GM12875 (cell line): ENCODE measurements around the gene SGCD.

Experiments used
- H3K4me3 ChIP-seq: one replicate; pipeline ENCODE4 v1.5.1; 2011; ENCODE audit warnings: low read depth, low read length, control low read depth
- CTCF ChIP-seq: IDR thresholded peaks from 2 replicates; pipeline ENCODE4 v1.5.1; 2011; ENCODE audit warnings: low read depth, mild to moderate bottlenecking, control low read depth, inconsistent platforms, low read length, moderate library complexity, borderline replicate concordance; ENCODE audit not compliant: insufficient read depth

SGCD gene

GRCh38 chr5:156496291-156496690, 169.3 kb downstream of the SGCD start:
- no peak overlapping the region for H3K4me3 ChIP-seq
- TF ChIP-seq CTCF = no peak

GRCh38 chr5:156497804-156498208, 170.8 kb downstream of the SGCD start:
- H3K4me3 ChIP-seq = no peak overlapping the region
- TF ChIP-seq CTCF = no peak

DNA sequence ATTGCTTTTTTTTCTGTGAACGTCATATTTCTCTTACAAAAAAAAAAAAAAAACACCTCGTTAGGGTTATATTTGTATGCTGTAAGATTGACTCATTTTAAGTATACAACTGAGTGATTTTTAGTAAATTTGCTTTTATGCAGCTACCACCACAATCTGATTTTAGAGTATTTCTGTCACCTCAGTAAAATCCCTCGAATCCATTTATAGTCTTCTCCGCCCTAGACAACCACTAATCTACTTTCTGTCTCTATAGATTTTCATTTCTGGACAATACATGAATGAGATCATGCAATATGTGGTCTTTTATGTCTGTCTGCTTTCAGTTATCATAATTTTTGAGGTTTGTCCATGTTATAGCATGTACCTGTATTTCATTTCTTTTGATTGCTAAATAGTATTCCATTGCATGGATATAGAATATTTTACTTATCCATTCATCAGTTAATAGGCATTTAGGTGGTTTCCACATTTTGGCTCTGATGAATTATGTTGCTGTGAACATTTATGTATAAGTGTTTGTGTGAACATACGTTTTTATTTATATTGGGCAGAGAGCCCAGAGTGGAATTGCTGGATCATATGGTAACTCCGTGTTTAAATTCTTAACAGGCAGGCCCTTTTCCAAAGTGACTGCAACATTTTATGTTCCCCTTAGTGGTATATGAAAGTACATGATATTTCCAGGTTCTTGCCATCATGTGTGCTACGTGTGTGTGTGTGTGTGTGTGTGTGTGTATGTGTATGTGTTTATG, 171.4 kb downstream of the SGCD start:
- TF ChIP-seq CTCF = no peak
- no peak overlapping the region for H3K4me3 ChIP-seq

DNA sequence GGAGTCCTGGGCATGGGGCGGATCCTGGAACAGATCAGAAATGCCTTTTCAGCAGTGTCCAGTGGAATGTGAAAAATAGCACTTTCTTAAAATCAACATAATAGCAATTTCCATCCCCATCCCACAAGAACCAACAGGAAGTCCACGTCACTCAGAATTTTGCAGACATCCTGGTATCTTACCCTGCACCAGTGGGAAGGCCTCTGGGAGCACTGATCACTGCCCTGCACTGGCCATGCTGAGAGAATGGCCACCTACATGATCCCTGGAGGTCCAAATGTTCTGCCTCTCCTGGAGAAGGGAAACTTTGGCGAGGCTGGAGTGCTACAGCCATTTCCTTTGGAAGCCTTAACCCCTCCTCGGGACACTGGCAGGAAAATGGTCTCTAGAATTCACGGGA, 173.8 kb downstream of the SGCD start:
- H3K4me3 ChIP-seq = no peak overlapping the region
- TF ChIP-seq CTCF = no peak

- TF ChIP-seq CTCF = no peak
Observed at GRCh38 chr5:156505101-156505500, 178.1 kb downstream of the SGCD start.

DNA sequence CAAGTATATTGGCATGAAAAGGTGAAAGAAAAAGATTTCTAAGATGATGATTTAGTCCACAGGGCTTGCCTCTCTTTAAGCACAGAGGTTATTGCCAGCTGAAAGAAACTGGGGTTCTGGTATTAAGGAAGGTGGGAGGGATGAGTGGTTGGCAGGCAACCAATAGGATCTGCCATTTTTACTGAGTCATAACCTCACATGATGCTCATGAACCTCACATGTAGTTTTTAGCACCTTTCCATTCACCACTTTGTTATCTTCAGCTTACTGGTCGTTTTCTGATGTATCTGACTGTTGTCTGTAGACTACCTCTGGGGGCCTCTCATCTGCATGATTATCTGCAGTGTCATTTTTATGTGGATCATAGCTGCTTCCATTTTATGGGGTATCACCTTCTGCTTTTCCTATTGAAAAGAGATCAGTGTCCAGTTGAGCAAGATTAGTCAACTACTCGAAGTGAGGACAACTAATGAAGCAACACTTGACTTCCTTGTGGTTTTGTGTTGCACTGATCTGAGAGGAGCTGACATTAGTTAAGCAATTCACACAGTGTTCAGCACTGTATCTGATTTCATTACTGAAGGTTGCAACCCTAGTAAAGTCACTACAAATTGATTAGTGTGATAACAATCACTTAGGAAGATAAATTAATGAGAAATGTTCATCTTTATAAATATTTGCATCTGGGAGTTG, 186.3 kb downstream of the SGCD start:
- no peak for TF ChIP-seq CTCF
- no peak overlapping the region for H3K4me3 ChIP-seq

More at GRCh38 chr5:156505101-156505500, 178.1 kb downstream of the SGCD start:
- no peak overlapping the region for H3K4me3 ChIP-seq

DNA sequence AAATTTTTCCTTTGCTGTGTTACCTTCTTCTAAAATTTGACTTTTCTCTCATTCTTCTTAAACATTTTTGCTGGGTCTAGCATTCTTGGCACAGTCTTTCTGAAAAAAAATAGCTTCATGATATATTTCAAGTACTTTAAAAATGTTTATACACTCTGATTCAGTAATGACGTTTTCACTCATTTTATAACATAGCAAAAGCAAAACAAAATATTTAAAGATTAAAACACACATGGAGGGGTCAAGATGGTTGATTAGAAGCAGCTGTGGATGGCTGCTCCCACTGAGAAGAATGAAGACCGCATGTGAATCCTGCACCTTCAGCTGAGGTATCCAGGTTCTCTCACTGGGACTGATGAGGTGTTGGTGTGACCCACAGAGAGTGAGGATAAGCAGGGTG, 188.2 kb downstream of the SGCD start:
- no peak for TF ChIP-seq CTCF
- no peak overlapping the region for H3K4me3 ChIP-seq
